Body of pancreas (tissue), 4 donors: Measurements from ENCODE around the gene PARM1.

ENCODE experiments used
- CTCF ChIP-seq, 7 experiments: fragments of 450-650 bp in 4 of 7; fragments of 200-600 bp in 3 of 7; sonication (generic) in 3 of 7; IDR thresholded peaks; one replicate each; pipeline ENCODE4 v1.5.1; 2016 to 2019; ENCODE audit warnings: antibody characterized with exemption in 7 of 7
- POLR2A ChIP-seq, 3 donors: fragments of 450-650 bp; IDR thresholded peaks; one replicate each; pipeline ENCODE4 v1.6.1; 2016; ENCODE audit warnings: antibody characterized with exemption in 3 of 3, mild to moderate bottlenecking in 2 of 3

GRCh38 chr4:75065909-75066308 is 133.0 kb downstream of the PARM1 start:
- TF ChIP-seq CTCF (IDR thresholded peaks at IDR 0.05) (no peak), POLR2A (IDR thresholded peaks at IDR 0.05) (no peak)
